ENCODE measurements around the gene PTDSS2. TPM values are rescaled to one million over a fixed set of nuclear protein-coding genes. Genes with fewer than 3 reads are reported as not detected.

PTDSS2 gene
- total RNA-seq, 1 donor from 2014 or later: 50.2 TPM

- DNase-seq: no peak
Measured at GRCh38 chr11:533586-534395, 83.7 kb downstream of the PTDSS2 start.

- DNase-seq: peak; percentile 57
Measured at GRCh38 chr11:534396-535209, 84.5 kb downstream of the PTDSS2 start.

DNA sequence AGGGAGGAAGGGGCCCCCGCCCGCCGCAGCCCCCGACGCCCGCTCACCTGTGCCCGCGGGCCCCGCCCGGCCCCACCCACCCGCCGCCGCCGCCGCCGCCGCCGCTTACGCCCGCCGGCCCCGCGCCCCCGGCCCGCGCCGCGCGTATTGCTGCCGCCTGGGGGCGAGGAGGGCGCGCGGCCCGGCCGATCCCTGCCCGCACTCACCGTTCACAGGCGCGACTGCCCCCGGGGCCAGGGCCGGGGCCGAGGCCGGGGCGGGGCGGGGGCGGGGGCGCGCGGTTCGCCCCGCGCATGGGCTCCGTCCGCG lies 85.1 kb downstream of the PTDSS2 start:
- DNase-seq: no peak

DNA sequence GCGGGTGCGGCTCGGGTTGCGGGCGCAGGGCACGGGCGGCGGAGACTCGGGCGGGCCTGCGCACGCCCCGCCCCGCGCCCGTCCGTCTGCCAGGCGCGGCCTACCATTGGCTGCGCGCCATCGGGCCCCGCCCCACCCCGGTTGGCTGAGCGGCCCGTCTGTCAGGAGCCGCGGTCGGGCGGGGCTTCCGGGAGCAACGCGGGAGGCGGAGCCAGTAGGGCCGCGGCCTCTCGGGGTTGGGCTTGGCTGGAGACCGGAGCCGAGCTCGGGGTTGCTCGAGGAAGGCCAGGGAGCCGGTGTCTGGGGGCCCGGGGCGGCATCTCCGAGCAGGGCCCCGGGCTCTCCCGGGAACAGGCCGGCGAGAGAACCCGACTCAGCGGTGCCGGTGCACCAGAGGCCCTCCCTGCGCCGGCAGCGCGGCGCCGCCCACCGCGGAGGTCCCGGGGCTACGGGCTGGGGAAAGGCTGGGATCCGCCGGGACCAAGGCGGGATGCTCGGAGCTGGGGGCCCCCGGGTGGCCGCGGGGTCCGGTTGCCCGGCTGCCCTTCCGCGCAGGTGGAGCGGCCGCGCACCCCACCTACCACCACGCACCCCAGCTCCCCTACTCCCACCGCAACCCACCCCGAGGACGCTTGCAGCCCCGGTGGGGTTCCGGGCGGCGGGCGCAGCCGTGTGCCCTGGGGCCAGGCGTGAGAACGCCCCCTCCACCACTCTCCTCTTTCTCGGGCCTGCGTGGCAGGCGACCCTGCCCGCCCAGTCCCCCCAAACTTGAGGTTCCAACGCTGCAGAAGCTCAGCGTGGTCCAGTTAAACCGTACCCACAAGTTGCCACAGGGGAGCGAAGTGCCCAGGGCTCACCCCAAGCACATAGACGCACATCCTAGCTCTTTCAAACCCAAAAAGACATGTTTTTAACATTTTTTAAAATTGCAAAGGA lies 85.7 kb downstream of the PTDSS2 start, which contains the start of gene HRAS:
Gene HRAS (minus strand): TSS at position 58 of the 936 bp plus-strand sequence.
- DNase-seq: peak; percentile 97

DNA sequence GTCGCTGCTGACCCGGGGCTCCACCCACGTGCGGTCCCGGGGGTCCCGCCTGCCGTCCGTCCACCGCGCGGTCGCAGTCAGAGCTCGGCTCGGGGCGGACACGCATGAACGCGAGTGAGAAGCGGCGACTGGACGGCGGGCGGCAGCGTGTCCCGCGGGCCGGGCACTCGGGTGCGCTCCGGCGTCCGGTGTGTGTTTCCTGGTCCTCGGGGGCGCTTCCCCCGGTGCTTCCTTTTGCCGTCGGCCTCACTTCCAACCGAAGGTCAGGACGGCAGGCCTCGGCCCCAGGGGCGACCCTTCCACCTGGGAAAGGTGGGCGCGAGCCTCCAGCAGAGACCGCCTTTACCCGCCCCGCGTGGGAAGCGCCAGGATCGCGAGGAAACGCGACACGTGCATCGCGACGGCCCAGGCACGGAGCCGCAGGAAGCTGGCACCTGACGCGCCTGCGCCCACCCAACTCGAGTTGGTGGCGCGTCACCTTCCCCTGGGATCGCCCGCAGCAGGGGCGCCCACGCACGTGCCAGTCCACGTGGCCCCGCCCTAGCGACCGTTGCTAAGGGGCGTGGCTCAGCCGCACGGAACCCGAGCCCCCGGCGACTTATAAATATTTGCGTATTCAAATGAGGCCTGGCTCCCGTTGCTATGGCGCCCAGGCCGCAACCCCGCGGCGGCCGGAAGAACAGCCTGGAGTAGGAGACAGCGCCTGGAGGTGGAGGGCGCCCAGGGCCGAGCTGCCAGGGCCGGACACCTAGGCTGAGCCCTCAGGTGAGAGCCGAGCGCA lies 87.0 kb downstream of the PTDSS2 start, which contains the start of gene LRRC56:
Gene LRRC56 (plus strand): TSS at position 687 of the 781 bp plus-strand sequence. CDS start 3,158 bp downstream, outside the sequence.
- peak; percentile 70 for DNase-seq

- DNase-seq: no peak
Measured at GRCh38 chr11:537622-538430, 87.7 kb downstream of the PTDSS2 start.

DNA sequence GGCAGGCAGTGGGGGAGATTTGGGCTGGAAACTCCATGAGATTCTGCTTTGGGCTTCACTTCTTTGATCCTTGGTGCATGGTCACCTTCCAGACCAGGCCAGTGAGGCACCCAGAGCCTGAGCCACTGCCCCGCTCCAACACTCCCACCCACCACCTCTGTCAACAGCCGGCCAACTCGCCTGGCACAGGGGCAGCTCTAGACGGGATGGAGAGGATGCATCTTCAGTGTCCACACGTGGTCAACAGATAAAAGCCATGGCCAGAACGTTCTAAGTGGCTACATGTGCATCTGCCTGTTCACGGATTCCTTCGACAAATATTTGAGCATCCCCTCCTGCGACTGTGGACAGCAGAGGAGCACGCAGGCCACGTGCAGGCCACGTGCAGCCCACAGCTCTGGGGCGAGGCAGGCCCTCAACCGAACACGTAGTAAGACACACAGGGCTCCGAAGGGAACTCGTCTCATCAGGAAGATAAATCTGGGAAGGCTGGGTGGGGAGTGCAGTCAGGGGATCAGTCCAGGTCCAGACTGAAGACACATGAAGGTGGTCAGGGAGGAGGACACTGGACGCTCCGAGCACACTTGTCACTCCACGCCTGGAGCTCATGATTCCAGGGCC lies 88.5 kb downstream of the PTDSS2 start:
- DNase-seq: no peak

GRCh38 chr11:539971-540481 lies 89.9 kb downstream of the PTDSS2 start:
- DNase-seq: no peak

Other genes starting within 250 kb of the PTDSS2 start
- 13.4 and 17.3 TPM in 2 replicates for gene BET1L, start 242.9 kb upstream of the PTDSS2 start, total RNA-seq
- 127 and 140 TPM in 2 replicates for gene RIC8A, start 242.6 kb upstream of the PTDSS2 start, total RNA-seq
- gene SIRT3, start 213.9 kb upstream of the PTDSS2 start, total RNA-seq: 7.1 and 9.0 TPM in 2 replicates
- 160 and 183 TPM in 2 replicates for gene PSMD13, start 213.3 kb upstream of the PTDSS2 start, total RNA-seq
- gene NLRP6, start 171.9 kb upstream of the PTDSS2 start, total RNA-seq: not detected in 2 replicates
- gene PGGHG, start 161.2 kb upstream of the PTDSS2 start, total RNA-seq: 15.1 and 28.4 TPM in 2 replicates
- gene IFITM5, start 150.8 kb upstream of the PTDSS2 start, total RNA-seq: not detected in 2 replicates
- 69.8 and 135 TPM in 2 replicates for gene IFITM2, start 142.5 kb upstream of the PTDSS2 start, total RNA-seq
- 0.37 and 3.4 TPM in 2 replicates for gene IFITM1, start 136.2 kb upstream of the PTDSS2 start, total RNA-seq
- 41.4 and 80.2 TPM in 2 replicates for gene IFITM3, start 129.4 kb upstream of the PTDSS2 start, total RNA-seq
- gene B4GALNT4, start 80.8 kb upstream of the PTDSS2 start, total RNA-seq: 0.42 and 5.6 TPM in 2 replicates
- gene PKP3, start 56.1 kb upstream of the PTDSS2 start, total RNA-seq: 0.09 and 0.68 TPM in 2 replicates
- gene SIGIRR, start 35.3 kb upstream of the PTDSS2 start, total RNA-seq: 43.2 and 52.2 TPM in 2 replicates
- 0.42 and 10.7 TPM in 2 replicates for gene ANO9, start 8.3 kb upstream of the PTDSS2 start, total RNA-seq
- gene RNH1, start 57.0 kb downstream of the PTDSS2 start, total RNA-seq: 257 and 310 TPM in 2 replicates
- 51.6 and 70.2 TPM in 2 replicates for gene HRAS, start 85.3 kb downstream of the PTDSS2 start, total RNA-seq
- 0.56 and 0.68 TPM in 2 replicates for gene LRRC56, start 87.2 kb downstream of the PTDSS2 start, total RNA-seq
- gene LMNTD2, start 110.5 kb downstream of the PTDSS2 start, total RNA-seq: 1.3 and 2.6 TPM in 2 replicates
- 21.3 and 25.2 TPM in 2 replicates for gene RASSF7, start 110.7 kb downstream of the PTDSS2 start, total RNA-seq
- gene PHRF1, start 126.2 kb downstream of the PTDSS2 start, total RNA-seq: 27.7 and 31.4 TPM in 2 replicates
- gene IRF7, start 165.7 kb downstream of the PTDSS2 start, total RNA-seq: 16.8 and 24.2 TPM in 2 replicates
- not detected in 2 replicates for gene CDHR5, start 174.7 kb downstream of the PTDSS2 start, total RNA-seq
- gene SCT, start 176.9 kb downstream of the PTDSS2 start, total RNA-seq: not detected in 2 replicates
- under 0.01 TPM in 1 of 2 replicates, not detected in the other for gene DRD4, start 187.0 kb downstream of the PTDSS2 start, total RNA-seq
- gene DEAF1, start 244.9 kb downstream of the PTDSS2 start, total RNA-seq: 36.8 and 40.8 TPM in 2 replicates
- 10.7 and 12.4 TPM in 2 replicates for gene TMEM80, start 245.5 kb downstream of the PTDSS2 start, total RNA-seq

Measured in dermis blood vessel endothelial cell (primary cell).